NCI-H2081 treated with DMSO at 0.1 percent for 48 hours (cell line): ENCODE data around the gene DCHS2.

ENCODE experiments used
- DNase-seq: peaks from one replicate; lab custom pipeline; 2025; lab: John Stamatoyannopoulos, UW

DCHS2 gene, protein sequence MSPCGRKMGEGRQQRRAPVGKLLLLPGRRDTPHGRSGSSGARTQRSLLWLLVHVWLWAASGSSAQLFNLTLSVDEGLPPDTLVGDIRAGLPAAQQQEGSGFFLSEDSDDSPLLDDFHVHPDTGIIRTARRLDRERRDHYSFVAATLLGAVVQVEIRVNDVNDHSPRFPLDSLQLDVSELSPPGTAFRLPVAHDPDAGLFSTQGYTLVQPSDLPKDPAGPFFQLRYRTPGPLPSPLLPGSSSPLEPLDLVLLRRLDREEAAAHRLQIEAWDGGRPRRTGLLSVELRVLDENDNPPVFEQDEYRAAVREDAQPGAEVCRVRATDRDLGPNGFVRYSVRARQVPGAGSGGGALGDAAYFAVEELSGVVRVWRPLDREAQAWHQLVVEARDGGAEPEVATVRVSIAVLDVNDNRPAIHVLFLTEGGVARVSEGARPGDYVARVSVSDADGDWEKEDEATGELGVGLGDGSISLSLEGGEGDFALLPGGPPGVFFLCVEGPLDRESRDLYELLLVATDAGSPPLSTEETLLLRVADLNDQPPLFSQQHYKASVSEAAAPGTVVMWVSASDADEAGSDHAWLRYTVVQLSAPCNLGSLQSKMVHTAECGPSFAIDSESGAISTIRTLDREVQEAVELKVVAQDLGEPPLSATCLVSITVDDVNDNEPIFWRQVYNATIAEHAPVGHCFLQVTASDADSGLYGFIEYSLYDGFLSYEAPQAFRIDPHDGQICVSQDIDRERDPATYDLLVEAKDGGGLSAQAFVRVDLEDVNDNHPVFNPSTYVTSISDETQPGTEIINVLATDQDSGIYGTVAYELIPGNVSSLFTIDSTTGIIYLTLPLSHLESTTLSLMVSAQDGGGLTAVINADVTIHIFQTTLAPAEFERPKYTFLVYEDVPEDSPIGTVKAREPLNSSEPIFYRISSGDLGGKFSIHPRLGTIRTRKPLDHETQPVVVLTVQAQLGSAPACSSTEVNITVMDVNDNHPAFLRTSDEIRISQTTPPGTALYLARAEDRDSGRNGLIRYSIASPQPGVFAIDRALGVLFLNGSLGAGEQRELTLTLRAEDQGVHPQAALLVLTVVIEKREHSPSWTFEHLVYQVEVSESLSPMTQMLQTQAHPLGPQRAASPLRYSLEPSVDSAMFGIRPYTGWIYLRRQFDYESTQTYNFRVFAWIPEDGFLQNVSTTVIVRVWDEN (N-terminal part only)

GRCh38 chr4:154491341-154492271, at the start of gene DCHS2:
DCHS2 (minus strand) TSS chr4:154491799; CDS start chr4:154491355, 444 bp downstream.
- DNase-seq, result no peak

DNA sequence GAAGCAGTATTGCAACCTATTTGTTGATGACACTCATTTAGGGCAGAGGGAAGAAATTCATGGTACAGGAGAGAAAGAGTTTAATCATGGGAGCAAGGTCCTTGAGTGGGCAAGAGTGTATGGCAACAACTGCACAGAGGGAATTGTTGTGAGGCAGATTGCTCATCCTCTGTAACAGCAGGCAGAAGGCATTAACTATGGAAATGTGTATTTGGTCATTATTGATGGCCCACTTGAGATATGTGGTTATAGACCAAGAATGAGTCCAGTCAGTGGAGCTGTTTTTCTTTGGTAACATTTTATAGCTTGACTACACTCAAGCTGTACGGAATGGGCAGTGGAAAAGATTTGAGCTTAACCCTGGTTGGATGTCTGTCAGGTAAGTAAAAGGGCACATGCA, 42.7 kb upstream of the DCHS2 start:
- DNase-seq, result no peak

DNA sequence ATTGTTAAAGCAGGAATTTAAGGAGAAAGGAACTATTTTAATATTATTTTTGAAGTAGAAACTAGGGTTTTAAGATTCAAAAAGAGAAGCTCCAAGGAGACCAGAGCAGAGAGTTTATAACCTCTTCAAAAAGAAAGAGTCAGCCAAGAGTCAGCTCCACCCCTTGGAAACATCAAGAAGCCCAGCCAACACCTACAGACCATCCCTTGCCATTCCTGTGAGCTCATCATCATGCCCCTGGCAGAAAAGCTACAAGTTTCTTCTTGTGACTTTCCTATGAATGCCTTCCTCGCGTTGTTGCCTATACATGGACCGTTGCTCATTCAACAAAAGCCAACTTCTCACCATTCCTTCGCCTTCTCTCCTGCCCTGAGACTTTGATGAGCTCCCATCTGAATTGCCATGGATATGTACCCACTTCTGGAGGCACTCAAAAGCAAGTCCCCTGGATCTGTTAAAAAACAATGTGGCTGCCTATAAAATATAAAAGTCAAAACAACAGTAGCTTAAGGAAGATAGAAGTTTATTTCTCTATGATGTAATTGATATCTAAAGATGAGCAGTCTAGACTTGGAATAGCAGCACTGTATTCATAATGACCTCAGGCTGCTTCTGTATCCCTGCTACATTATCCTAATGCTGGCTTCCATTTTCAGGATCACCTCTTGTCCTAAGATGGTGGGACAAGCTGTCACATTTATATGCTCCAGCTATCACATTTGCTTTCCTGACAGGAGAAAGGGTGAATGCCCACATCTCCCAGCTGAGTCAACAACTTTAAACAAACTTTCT, 38.3 kb upstream of the DCHS2 start:
- no peak for DNase-seq

GRCh38 chr4:154528869-154529268, 37.3 kb upstream of the DCHS2 start:
- no peak for DNase-seq

DNA sequence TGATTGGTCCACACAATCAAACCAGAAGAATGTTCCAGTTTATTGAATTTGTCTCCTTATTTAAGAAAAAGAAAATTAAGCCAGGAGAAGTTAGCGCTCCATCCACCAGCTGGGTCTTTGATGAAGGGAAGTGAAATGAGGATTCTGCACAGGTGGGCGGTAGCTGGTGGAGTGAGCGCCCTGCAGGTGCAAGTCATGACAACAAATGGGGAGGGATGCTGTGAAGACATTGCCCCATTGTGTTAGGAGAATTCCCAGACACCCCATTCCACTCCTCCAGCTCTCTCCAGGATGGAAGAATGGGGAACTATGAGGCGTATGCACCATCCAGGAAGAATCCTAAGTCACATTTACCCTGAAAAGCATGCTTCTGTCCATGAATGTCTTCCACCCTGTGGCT, 35.7 kb upstream of the DCHS2 start:
- DNase-seq, result no peak

- no peak for DNase-seq
These were observed 34.6 kb upstream of the DCHS2 start for GRCh38 chr4:154526151-154526550.

DNA sequence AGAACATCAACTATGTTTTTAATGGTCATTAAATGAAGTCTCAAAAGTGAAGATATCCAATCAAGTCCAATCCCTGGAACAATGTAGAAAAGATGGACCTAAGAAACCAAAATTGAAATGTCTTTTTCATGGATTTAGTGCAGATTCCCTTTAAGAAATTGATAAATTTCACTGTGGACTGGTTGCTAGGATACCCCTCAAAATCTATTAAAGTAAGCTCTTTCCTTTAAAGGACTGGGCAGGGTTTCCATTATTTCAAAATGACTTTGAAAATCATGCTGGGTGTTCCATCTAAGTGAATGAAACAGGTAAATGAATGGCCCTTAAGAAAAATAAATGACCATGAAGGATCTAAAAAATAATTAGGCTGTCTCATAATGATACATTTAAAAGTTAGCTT, 30.0 kb upstream of the DCHS2 start:
- no peak for DNase-seq

DNA sequence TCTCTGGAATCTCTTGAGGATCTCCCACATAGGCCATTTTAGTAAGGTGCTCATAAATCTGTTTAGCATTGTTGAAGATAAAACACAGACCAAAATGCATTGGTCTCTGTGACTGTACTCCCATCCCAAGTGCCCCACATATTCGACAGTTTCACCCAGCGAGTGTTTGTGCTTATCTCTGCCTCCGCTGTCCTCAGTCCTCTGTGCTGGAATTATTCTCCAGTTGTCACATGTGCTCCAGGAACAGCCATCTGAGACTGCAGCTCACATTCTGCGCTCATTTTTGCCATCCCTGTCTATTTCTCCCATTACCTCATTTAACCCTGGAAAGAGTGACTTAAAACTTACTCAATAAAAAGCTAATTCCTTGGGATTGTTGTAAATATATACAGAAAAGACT, 27.6 kb upstream of the DCHS2 start:
- no peak for DNase-seq

DNA sequence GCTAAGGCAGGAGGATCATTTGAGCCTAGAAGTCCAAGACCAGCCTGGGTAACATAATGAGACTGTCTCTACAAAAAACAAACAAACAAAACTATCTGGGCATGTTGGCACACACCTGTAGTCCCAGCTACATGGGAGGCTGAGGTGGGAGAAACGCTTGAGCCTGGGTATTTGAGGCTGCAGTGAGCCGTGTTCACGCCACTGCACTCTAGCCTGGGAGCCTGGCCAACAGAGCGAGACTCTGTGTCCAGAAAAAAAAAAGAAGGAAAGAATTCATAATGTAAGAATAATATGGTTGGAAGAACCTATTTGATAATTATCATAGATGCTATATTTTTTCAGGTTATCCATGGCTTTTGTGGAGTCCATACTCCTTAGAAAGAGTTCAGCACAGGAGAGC, 26.0 kb upstream of the DCHS2 start:
- no peak for DNase-seq

DNA sequence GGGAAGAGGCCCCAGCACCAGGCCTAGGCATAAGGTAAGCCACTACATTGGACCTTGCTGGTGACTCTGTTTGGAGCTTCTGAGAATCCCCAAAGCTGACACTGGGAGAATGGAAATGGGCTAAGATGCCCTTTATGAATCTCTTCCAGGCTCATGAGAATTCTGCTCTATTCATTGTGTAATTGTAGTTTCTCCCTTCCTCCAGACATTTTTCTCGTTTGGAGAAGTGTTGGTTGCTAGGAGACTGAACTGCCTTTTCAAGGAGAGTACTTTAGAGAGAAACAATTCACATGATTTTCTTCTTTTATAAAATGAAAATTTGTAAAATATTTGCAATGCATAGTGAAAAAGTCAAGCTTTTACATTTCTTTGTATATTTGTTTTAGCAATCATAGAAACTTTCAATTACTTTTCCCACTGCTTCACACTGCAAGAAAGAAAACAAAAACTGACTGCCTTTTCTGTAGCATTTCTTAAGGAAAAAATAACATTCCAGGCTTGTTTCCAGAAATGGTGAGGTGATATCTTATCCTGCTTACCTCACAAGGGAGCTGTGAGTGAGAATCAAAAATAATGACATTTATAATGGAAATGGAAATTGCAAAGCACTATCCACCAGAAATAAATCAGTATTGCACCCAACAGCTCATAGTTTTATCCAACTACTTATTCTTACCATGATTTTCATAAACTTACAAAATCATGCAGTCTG, 24.9 kb upstream of the DCHS2 start:
- DNase-seq, result no peak

- DNase-seq, result no peak
These were observed 20.4 kb upstream of the DCHS2 start for GRCh38 chr4:154511981-154512380.

GRCh38 chr4:154511548-154511947, 19.9 kb upstream of the DCHS2 start:
- no peak for DNase-seq

DNA sequence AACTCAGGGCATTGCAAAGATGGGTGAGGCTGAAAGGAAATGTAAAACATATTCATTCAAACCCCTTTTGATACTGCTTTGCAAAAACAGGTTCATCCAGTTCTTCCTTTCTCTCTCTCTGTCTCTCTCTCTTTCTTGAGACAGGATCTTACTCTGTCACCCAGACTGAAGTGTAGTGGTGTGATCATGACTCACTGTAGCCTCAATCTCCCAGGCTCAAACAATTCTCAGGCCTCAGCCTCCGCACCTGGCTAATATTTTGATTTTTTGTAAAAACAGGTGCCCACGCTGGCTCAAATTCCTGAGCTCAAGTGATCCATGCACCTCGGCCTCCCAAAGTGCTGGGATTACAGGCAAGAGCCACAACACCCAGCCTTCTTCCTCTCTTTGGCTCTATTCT, 15.6 kb upstream of the DCHS2 start:
- no peak for DNase-seq

GRCh38 chr4:154506253-154506652, 14.7 kb upstream of the DCHS2 start:
- no peak for DNase-seq

- DNase-seq, result no peak
These were observed 12.0 kb upstream of the DCHS2 start for GRCh38 chr4:154503598-154503997.

- no peak for DNase-seq
These were observed 10.5 kb upstream of the DCHS2 start for GRCh38 chr4:154502111-154502510.

DNA sequence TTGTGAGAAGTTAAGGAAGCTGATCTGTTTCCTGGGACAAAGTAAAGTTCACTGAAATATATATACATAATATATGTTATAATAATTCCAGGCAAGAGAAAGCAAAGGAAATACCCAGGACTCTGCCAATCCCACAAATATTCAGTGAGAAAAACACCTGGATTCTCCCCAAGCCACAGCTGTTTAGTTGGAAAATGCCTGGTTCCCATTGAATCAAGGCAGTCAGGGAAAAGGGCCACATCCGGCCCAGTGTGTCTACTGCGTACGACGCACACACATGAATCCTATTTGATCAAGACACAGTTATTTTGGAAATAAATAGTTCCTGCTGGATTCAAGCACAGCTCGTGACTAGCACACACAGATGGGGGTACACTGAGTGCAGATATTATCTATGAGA, 6.3 kb upstream of the DCHS2 start:
- DNase-seq, result no peak

- no peak for DNase-seq
These were observed 4.3 kb upstream of the DCHS2 start for GRCh38 chr4:154495867-154496266.

DNA sequence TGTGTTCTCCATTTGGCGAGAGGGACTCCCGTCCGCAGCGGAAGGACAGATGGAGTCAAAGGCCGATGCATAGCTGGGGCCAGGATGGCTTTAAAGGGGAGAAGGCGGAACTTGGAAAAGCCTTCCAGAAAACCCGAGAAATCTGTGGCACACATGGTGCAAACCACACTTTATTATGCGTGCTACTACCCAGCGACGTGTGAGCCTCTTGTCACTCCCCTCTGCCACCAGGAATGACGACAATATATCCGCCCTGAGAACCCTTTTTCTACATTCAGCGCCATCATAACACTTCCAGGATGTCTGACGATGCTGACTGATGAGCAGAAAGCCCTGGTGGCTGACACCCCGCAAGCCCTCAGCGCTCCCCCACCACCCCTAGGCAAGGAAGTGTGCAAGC, 689 bp upstream of the DCHS2 start:
- DNase-seq, result no peak
